Measurements from ENCODE around the gene KDM8.
"Not testable (repeated sequence)": the region's sequence is repeated elsewhere in the genome, so short reads cannot be mapped to it uniquely, and the experiment has no call there.

The KDM8 gene

DNA sequence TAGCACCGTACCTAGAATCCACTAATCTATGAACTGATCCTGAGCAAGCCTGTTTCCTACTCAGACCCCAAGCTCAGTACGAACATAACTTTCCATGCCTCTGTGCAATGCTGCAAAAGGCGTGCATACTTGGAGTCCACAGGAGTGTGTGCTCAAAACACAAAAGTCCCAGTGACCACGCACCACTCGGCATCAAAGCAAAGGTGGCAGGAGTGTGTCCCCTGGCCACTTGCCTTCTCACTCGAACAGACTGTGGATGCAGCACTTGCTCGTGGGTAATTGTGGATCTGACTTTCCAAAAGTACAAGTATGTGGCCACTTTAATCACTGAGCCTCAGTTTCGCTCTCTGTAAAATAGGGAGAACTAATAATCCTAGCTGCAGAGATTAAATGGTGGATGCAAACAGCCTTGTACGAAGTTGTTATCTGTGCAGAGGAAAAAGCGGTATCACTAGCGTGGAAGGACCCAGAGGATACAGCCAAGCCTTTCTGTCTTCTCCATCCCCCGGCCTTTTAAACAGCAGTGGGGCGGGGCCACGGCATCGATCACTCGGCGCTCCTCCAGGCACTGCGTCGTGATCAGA is 311 bp upstream of the KDM8 start:
- H3K9me3 ChIP-seq (ENCODE audit: severe bottlenecking), result no peaks in the 10 kb centered on the region
- H3K4me1 ChIP-seq (ENCODE audit: insufficient read depth, poor library complexity, severe bottlenecking), result no peaks in the 10 kb centered on the region
- ATAC-seq (ENCODE audit: low read depth), result peak; percentile 68; the same call in 2 of the 3 replicates
- TF ChIP-seq, protein P1, sequence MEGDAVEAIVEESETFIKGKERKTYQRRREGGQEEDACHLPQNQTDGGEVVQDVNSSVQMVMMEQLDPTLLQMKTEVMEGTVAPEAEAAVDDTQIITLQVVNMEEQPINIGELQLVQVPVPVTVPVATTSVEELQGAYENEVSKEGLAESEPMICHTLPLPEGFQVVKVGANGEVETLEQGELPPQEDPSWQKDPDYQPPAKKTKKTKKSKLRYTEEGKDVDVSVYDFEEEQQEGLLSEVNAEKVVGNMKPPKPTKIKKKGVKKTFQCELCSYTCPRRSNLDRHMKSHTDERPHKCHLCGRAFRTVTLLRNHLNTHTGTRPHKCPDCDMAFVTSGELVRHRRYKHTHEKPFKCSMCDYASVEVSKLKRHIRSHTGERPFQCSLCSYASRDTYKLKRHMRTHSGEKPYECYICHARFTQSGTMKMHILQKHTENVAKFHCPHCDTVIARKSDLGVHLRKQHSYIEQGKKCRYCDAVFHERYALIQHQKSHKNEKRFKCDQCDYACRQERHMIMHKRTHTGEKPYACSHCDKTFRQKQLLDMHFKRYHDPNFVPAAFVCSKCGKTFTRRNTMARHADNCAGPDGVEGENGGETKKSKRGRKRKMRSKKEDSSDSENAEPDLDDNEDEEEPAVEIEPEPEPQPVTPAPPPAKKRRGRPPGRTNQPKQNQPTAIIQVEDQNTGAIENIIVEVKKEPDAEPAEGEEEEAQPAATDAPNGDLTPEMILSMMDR (IDR thresholded peaks at IDR 0.05; ENCODE audit: poor library complexity, severe bottlenecking), result no peak
- no peaks in the 10 kb centered on the region for H3K27me3 ChIP-seq (ENCODE audit: insufficient read depth, poor library complexity, severe bottlenecking)
- H3K36me3 ChIP-seq (ENCODE audit: low read depth), result no peaks in the 10 kb centered on the region
- H3K27ac ChIP-seq (ENCODE audit: poor library complexity, severe bottlenecking), result peak overlapping the region; percentile 63
- peak overlapping the region; percentile 65 for H3K4me3 ChIP-seq (ENCODE audit: severe bottlenecking)
- DNase-seq (ENCODE audit: low spot score), result peak; percentile 89

DNA sequence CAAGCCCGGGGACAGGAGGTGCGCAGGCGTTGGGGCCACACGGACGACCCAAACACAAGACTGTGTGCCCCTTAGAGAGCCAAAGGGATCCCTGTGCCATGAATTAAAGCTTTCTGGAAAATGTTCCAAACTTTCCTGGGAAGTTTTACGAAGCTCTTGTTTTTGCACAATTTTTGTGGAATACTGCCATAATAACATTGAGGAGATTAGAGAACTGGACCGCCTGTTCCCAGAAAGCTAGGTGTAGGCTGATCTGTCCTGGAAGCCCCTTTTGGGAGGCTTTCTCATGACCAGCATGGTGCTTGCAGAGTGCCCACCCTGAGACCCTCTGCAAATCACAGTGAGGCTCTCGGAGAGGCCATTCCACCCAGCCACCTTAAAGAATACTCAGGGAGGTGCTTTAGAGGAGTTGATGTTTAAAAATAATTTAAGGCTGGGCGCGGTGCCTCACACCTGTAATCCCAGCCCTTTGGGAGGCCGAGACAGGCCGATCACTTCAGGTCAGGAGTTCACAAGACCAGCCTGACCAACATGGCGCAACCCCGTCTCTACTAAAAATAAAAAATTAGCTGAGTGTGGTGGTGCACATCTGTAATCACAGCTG is 1.1 kb downstream of the KDM8 start:
- ATAC-seq (ENCODE audit: low read depth) (no peak), DNase-seq (ENCODE audit: low spot score) (no peak)
- H3K4me1 ChIP-seq (ENCODE audit: insufficient read depth, poor library complexity, severe bottlenecking), result no peaks in the 10 kb centered on the region
- H3K36me3 ChIP-seq (ENCODE audit: low read depth), result no peaks in the 10 kb centered on the region
- H3K4me3 ChIP-seq (ENCODE audit: severe bottlenecking), result peak overlapping the region; percentile 65
- H3K27ac ChIP-seq (ENCODE audit: poor library complexity, severe bottlenecking), result peak overlapping the region; percentile 63
- TF ChIP-seq, protein P1 (IDR thresholded peaks at IDR 0.05; ENCODE audit: poor library complexity, severe bottlenecking), result no peak
- H3K9me3 ChIP-seq (ENCODE audit: severe bottlenecking), result no peaks in the 10 kb centered on the region
- no peaks in the 10 kb centered on the region for H3K27me3 ChIP-seq (ENCODE audit: insufficient read depth, poor library complexity, severe bottlenecking)

DNA sequence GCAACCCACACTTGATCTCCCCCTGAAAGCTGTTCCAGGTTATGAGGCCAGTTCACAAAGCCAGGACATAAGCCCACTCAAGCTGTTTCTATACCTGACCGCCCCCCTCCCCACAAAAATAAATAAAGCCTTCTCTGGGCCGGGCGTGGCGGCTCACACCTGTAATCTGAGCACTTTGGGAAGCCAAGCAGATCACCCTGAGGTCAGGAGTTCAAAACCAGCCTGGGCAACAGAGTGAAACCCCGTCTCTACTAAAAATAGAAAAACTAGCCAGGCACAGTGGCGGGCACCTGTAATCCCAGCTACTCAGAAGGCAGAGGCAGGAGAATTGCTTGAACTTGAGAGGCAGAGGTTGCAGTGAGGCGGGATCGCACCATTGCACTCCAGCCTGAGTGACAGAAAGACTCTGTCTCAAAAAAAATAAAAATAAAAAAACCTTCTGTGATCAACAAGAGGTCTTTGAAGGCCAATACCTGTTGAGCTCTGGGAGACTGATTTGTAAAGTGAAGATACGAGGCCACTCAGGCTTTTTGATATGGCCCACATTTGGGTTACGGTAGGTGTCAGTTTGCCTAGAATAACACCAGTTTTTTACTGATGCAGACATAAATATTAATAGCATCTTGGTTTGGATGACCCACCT is 2.2 kb downstream of the KDM8 start:
- no peak overlapping the region for H3K27ac ChIP-seq (ENCODE audit: poor library complexity, severe bottlenecking)
- no peaks in the 10 kb centered on the region for H3K36me3 ChIP-seq (ENCODE audit: low read depth)
- no peaks in the 10 kb centered on the region for H3K4me1 ChIP-seq (ENCODE audit: insufficient read depth, poor library complexity, severe bottlenecking)
- DNase-seq (ENCODE audit: low spot score) (no peak), ATAC-seq (ENCODE audit: low read depth) (no peak)
- H3K4me3 ChIP-seq (ENCODE audit: severe bottlenecking), result no peak overlapping the region
- no peaks in the 10 kb centered on the region for H3K27me3 ChIP-seq (ENCODE audit: insufficient read depth, poor library complexity, severe bottlenecking)
- TF ChIP-seq, protein P1 (IDR thresholded peaks at IDR 0.05; ENCODE audit: poor library complexity, severe bottlenecking), result no peak
- H3K9me3 ChIP-seq (ENCODE audit: severe bottlenecking), result no peaks in the 10 kb centered on the region

DNA sequence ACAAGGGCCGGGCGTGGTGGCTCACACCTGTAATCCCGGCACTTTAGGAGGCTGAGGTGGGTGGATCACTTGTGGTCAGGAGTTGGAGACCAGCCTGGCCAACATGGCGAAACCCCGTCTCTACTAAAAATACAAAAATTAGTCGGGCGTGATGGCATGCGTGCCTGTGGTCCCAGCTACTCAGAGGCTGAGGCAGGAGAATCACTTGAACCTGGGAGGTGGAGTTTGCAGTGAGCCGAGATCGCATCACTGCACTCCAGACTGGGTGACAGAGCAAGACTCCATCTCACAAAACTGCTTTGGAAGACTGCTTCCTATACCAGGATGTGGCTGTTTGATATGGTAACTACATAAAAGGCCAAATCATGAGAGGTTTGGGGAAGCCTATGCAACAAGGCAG is 3.8 kb downstream of the KDM8 start:
- H3K4me3 ChIP-seq (ENCODE audit: severe bottlenecking); H3K9me3 ChIP-seq (ENCODE audit: severe bottlenecking); H3K36me3 ChIP-seq (ENCODE audit: low read depth); ATAC-seq (ENCODE audit: low read depth); H3K4me1 ChIP-seq (ENCODE audit: insufficient read depth, poor library complexity, severe bottlenecking); DNase-seq (ENCODE audit: low spot score); H3K27ac ChIP-seq (ENCODE audit: poor library complexity, severe bottlenecking); H3K27me3 ChIP-seq (ENCODE audit: insufficient read depth, poor library complexity, severe bottlenecking): not testable (repeated sequence)

DNA sequence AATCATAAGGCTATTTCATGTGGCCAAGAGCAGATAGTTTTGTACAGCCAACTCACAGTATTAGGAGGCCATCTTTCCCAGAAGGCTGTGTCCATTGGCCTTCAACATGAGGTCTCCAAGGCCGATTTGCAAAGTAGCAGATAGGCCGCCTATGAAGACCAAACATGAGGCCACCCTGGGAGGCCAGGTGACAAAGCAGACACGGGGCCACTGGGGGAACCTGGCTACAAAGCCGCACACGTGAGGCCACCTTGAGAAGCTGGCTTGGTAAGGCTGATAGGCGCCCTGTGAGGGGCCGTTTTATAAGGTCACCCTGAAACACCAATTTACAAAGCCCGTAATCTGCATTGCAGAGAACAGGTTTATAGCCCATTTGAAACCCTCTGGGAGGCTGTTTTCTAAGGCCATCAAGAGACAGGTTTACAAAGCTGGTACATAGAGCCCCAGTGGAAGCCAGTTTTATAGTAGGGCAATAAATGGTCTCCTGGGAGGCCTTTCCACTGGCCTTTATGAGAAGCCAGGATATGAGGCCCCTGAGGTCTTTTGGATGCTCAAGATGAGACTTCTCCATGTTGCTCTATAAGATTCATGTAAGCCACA is 4.9 kb downstream of the KDM8 start:
- TF ChIP-seq, protein P1 (IDR thresholded peaks at IDR 0.05; ENCODE audit: poor library complexity, severe bottlenecking), result no peak

More for the DNA sequence above, 4.9 kb downstream of the KDM8 start:
- no peaks in the 10 kb centered on the region for H3K9me3 ChIP-seq (ENCODE audit: severe bottlenecking)
- no peak overlapping the region for H3K27ac ChIP-seq (ENCODE audit: poor library complexity, severe bottlenecking)
- H3K4me1 ChIP-seq (ENCODE audit: insufficient read depth, poor library complexity, severe bottlenecking), result no peaks in the 10 kb centered on the region
- H3K36me3 ChIP-seq (ENCODE audit: low read depth), result peaks cover 3% of the 10 kb centered on the region; the same call in 1 of the 2 replicates
- no peaks in the 10 kb centered on the region for H3K27me3 ChIP-seq (ENCODE audit: insufficient read depth, poor library complexity, severe bottlenecking)
- DNase-seq (ENCODE audit: low spot score), result no peak
- no peak for ATAC-seq (ENCODE audit: low read depth)
- no peak overlapping the region for H3K4me3 ChIP-seq (ENCODE audit: severe bottlenecking)

All from RWPE2 (cell line).